ENCODE measurements around the gene VAV2.

The VAV2 gene

DNA sequence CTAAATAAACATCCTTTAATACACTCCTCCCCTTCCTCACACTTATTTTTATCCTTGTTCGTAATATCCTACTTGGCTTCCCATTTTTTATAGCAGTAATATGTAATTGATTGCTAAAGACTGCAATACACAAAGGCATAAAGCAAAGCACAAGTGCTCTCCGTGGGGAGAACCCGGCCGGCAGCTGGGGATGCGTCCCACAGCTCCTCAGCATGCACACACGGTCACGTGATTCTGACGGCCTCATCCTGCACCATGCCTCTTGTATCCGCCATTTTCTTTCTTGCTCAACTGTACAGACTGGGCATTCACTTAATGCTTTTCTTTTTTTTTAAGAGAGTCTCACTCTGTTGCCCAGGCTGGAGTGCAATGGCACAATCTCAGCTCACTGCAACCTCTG, 36.0 kb upstream of the VAV2 start:
- DNase-seq (ENCODE audit: low read depth): no peak

DNA sequence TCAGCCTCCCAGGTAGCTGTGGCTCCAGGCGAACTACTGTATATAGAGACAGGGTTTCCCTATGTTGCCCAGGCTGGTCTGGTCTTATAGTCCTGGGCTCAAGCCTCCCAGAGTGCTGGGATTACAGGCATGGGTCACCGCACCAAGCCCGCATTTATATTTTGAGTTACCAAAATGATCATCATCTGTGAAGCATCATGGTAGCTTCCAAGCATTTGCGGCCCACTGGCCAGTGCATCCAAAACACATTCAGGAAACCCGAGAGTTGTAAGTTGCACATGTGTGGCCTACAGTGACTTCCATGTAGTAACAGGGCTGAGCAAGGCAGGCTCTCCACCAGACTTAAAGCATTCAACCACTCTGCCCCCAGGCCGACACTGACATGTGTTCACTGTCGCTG, 35.4 kb upstream of the VAV2 start:
- no peak for DNase-seq (ENCODE audit: low read depth)

DNA sequence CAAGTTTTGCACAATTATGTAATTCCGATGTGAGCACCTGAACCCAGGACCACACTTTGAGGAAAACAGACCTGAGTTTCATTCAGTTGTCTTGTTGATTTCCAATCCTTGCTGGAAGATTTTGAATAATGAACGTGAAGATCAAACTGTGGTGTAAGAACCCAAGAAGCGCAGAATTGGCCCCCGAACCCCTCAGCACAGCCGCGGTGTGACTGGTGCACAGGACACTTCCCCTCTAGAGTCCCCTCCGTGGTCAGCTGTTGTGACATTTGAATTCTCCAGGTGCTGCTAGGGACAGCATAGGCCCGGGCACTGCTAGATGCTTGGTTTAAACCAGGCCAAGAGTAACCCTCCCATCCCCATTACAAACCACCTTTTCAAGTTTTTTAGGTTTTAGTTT, 34.9 kb upstream of the VAV2 start:
- no peak for DNase-seq (ENCODE audit: low read depth)

DNA sequence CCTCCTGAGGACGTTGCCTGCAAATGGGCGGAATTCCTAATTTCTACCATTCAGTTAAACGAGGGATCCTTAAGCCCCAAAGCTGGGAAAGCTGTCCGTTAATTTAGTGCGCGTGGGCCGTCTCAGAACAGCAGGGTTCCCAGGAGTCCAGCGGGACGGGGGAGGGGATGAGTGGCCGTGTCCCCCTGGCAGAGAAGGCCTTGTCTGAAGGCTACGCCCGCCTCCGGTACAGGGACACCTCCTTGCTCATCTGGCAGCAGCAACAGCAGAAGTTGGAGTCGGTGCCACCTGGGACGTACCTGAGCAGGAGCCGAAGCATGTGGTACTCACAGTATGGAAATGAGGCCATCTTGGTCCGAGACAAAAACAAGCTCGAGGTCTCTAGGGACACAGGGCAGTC, 34.5 kb upstream of the VAV2 start:
- no peak for DNase-seq (ENCODE audit: low read depth)

DNA sequence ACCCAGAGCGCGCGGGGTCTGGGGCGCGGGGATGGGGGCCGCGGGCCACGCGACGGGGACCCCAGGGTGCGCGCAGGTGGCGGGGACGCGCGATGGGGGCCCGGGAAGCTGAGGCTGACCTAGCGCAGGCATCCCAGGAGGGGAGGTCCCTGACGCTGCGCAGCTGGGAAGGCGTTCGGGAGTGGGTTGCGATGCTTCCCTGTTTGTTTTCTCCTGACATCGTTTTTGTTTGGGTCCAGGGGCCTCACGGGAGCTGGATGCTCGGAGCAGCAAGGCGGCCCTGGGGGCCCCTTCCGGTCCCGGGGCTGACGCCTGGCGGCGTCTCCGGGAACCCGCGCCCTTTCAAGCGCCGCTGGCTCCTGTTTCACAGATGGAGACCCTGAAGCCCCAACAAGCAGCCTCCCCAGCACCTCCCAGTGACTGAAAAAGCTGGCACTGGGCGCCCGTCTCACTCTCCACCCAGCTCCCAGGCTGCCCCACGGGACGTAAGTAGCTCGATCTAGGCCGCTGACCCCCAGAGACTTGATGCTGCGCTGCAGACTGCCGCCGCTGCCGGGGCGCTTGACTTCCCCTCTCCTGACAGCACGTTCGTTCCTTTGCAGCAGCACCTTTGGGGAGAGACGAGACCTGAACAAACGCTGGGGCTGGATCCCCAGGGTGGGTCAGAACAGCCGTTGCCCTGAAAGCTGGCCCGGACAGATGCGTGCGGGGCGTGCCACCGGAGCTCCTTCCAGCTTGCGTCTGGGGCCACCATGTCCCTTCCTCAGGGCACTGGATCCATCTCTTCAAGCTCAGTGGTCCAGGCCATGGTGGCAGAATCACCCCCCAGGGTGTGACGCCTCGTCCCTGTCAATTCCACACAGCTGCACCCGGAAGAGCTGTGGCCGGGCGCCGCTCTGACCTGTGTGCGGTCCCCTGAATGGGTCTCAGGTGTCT, 33.8 kb upstream of the VAV2 start:
- DNase-seq (ENCODE audit: low read depth): peak; percentile 67

DNA sequence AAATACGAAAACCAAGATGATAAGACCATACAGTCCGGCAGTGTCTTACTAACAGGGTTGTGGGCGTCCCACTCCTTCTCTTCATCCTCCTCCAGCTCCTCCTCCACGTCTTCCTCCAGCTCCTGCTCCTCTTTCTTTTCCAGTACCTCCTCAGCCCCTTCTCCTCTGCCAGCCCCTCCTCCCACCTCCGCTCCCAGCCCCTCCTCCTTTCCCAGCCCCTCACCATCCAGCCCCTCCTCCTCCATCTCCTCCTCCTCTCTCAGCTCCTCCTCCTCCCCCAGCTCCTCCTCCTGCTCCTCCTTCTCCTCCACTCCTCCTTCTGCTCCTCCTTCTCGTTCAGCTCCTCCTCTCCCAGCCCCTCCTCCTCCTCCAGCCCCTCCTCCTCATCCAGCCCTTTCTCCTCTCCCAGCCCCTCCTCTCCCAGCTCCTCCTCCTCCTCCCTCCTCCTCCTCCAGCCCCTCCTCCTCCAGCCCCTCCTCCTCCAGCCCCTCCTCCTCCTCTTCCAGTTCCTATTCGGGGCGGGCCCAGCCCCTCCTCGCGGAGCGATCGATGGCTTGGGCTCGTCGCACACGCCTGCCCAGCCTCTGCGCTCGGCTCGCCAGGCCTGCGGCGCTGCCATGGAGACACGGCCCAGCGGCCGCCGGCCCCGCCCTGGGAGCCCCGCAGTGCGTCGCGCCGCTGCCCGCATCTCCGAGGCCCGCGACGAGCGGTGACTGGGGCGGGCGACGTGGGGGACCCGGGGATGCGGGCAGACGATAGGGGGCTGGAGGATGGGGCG, 32.9 kb upstream of the VAV2 start, which contains the start of gene BRD3OS:
TSS of gene BRD3OS (plus strand) at position 654 of the 778 bp plus-strand sequence. CDS start 1,267 bp downstream, outside the sequence.
- peak; percentile 99 for DNase-seq (ENCODE audit: low read depth)

DNA sequence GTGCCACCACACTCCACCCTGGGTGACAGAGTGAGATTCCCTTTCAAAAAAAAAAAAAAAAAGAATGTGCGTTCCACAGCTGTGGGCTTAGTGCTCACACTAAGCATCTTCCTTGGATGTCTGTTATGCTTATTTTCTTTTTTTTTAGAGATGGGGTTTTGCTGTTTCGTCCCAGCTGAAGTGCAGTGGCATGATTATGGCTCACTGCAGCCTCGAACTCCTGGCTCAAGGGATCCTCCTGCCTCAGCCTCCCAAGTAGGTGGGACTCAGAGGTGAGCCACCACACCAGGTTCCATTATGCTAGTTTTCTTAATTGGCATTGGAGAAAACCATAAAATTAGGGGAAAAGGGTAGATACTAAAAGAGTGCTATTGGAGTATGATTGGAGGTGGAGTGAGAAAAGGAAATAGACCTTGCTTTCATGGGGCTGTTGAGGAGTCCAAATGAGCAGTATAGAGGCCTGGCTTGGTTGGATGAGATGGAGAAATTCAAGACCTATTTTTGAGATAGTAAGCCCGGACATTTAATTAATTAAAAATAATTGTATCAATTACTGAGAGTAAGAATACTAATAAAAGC, 32.2 kb upstream of the VAV2 start:
- DNase-seq (ENCODE audit: low read depth): no peak

DNA sequence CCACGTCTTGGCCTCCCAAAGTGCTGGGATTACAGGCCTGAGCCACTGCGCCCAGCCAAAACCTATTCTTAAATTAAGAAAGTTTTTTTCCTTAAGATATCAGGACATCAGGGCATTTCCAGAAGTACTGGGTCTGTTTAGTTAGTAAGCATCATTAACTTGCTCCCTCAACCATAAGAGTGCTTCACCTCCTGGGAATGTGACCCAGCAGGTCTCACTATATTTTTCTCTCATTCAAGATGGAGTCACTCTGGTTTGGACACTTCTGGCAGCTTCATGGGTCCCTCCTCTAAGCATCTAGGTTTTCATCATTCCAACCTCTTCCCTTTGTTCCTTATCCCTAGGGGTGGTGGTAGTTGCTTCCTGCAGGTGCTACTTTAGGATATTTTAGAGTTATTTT, 22.8 kb upstream of the VAV2 start:
- no peak for DNase-seq (ENCODE audit: low read depth)

DNA sequence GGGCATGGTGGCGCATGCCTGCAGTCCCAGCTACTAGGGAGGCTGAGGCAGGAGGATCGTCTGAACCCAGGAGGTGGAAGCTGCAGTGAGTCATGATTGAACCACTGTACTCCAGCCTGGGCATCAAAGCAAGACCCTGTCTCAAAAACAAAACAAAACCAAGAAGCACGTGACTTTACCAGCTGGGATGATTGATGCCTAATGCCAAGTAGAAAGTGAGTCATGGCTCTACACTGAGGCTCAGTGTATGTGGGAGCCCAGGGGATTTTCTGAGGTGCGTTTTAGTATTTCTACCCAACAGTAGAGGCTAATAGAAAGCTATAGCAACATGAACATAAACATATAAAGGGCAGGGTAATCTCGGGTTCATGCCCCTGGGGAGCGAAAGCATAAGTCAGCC, 19.3 kb upstream of the VAV2 start:
- DNase-seq (ENCODE audit: low read depth): no peak

DNA sequence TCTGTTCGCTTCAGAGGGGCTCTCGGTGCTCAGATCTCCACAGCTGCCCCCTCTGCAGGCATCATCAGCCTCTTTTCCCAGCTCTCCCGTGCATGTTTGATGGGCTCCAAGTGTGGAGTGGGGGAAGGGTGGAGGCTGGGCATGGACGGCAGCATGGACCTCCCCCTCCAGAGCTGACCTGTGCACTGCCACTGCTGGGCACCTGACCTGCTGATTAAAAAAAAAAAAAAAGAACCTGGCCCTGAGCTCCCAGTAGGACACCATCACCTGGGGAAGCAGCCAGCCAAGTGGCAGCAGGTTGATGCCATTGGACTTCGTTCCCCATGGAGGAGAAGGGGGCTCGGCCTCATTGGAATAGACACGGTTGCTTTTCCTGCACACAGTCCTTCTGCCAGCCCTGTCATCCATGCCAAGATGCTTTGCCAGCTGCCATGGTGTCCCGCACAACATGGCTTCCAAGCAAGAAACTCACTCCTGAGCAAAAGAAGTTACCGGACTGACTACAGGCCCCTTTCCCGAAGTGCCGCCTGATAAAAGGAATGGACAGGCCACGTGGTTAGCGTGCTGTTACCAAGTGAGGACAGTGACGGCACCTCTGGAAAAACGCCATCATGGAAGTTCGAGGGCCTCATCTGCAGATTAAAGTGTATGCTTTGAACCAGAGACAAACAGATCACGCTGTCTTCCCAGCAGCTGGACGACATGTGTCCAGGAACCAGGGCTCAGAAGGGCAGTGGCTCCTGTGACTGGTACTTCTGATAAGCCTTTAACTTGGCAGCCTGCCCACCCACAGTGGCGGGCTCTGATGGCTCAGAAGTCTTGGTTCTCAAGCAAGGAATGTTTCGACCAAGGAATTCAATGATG, 18.4 kb upstream of the VAV2 start:
- no peak for DNase-seq (ENCODE audit: low read depth)

DNA sequence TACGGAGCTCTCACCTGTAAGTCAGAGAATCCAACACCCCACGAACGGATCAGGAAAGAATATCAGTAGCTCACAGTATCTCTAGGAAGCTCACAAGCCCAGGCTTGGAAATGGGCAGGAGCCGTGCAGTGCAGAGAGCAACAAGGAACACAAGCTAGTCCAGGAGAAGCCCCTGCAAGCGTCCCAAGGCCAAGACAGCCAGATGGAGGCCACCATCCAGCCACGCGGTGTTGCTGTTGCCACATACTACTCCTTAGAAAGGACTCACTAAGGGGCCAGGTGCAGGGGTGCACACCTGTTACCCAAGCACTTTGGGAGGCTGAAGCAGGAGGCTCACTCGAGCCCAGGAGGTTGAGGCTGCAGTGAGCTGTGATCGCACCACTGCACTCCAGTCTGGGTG, 15.4 kb upstream of the VAV2 start:
- no peak for DNase-seq (ENCODE audit: low read depth)

DNA sequence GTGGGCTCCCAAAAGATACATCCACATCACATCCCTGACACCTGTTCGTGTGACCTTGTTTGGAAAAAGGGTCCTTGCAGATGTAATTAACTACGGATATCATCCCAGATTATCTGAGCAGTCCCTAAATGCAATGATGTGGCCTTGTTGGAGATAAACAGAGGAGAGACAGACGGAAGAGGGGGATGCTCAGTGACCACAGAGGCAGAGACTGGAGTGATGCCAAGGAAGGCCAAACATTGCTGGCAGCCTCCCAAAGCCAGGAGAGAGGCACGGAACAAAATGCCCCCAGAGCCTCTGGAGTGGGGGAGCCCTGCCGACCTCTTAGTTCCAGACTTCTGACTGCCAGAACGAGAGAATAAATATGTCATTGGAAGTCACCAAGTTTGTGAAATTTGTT, 15.0 kb upstream of the VAV2 start:
- DNase-seq (ENCODE audit: low read depth): no peak

DNA sequence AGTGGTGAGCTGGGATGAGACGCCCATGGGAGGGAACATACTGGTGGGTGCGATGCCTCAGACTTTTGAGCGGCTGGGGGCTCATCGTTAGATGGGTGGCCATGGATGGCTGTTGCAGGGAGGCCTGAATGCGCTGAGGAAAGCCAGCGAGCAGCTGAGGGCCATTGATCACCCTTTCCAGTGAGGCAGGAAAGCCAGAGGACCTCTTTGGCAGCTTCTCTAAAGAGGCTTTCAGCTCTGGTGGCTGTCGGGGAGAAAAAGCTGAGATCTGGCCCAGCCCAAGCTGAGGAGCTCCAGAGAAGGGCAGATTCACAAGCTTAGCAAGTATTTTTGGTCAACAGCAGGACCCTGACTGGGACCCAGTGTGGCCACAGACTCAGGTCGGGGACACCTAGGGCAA, 13.3 kb upstream of the VAV2 start:
- DNase-seq (ENCODE audit: low read depth): no peak

DNA sequence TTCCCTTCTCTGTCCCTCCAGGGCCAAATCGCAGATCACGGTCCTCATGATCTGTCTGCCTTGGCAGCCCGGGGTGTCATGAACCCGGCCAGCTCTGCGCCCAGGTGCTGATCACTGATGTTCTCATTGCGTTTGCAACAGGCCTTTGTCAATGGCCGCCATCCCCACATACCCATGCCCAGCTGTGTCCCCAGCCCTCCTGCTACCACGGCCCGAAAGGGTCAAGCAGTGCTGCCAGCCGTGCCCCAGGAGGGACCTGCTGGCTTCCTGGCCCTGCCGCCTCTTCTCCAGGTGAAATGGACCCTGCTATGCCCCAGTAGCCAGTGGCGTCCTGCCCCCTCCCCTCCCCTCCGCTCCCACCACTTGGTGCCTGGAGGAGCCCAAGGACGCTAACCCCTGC, 12.8 kb upstream of the VAV2 start:
- no peak for DNase-seq (ENCODE audit: low read depth)

DNA sequence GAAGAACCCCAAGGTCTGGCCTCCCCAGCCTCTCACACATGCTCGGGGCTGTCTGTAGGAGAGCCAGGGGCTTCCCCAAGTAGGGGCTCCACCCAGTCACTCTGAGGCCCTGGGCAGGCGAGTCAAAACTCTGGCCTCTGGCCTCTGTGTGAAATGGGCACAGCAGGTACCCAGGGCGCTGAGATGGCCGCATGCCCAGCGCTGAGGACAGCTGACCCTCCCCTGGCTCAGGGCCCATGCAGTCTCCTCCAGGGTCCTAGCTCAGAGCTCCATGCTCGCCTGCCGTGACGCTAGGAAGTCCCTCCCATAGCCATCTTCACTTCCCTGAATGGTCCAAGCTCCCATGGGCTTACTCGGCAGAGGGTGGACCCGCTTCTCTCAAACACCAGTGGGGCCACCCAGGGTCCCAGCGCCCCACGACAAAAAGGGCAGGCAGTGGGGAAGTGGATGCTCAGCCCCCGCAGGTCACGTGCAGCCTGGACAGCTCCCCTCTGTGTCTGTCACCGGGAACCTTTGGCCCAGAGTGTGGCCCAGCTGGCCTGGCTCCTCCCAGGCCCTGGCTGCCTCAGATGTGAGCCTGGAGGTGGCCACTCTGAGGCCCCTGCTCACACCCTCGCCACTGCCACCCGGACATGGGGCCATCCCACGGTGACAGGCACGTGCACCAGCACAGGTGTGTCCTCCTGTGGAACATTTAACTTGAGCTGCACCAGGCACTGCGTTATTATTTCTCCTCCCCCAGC, 12.2 kb upstream of the VAV2 start:
- DNase-seq (ENCODE audit: low read depth): no peak

DNA sequence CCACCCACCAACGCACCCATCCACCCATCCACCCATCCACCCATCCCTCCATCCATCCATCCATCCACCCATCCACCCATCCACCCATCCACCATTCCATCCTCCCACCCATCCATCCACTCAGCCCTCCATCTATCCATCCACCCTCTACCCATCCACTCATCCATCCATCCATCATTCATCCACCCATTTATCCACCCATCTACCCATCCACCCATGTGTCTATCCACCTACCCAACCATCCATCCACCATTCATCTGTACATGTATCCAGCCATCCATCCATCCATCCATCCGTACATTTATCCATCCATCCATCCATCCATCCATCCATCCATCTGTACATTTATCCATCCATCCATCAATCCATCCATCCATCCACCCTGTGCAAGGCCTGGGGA, 11.1 kb upstream of the VAV2 start:
- no peak for DNase-seq (ENCODE audit: low read depth)

DNA sequence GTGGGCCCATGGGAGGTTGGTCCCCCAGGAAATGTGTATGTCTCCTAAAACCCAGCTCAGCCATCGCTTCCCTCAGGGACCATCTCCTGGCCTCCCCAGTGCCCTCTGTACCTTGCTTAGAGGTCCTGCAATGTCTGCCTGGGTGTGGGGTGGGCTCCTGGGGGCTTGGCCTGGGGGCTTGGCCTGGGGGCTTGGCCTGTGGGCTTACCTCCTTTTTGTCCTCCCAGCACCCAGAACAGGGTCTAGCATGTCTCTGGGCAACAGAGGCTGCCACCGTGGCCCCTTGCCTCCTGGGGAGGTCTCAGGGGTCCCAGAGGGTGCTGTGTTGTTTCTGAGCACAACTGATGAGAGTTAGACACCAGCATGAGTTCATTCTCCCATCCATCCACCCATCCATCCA, 10.7 kb upstream of the VAV2 start:
- no peak for DNase-seq (ENCODE audit: low read depth)

DNA sequence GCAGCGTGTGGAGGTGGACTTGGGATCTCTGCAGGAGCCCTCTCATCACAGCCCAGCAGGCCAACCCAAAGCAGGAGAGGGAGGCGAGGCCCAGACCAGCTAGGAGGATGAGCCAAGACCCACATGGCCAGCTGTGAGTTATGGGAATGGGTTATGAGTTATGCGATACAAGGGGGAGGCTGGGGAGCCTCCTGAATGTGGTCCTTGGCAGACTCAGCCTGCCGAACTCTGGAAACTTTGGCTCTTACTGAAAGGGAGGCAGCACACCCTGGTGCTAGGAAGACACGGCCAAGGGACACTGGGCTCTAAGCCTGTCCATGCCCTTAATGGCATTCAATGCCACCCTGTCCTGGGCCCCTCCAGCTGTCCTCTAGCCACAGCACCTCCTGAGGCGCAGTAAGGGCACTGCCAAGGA, 7.7 kb upstream of the VAV2 start:
- no peak for DNase-seq (ENCODE audit: low read depth)

DNA sequence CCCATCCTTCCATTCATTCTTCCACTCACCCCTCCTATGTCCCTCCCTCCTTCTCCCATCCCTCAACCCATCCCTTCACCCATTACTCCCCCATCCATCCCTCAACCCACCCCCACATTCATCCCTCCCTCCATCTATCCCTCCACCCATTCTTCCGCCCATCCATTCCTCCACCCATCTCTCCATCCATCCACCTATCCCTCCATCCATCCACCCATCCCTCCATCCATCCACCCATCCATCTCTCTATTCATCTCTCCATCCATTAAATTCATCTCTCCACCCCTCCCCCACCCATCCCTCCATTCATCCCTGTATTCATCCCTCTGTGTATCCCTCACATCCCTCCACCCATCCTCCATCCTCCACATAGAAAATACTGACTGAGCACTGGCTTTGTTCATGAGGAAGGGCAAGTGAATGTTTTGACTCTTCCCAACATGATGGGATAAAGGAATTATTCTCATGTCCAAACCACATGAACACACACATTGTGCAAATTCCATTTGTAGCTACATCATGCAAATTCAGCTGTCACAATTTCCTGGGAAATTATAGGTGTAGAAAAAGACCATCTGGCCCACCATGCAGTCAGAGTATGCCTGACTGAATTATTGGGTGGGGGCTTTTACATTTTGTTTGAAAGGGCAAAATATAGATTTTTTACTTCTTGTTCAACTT, 6.9 kb upstream of the VAV2 start:
- DNase-seq (ENCODE audit: low read depth): no peak

DNA sequence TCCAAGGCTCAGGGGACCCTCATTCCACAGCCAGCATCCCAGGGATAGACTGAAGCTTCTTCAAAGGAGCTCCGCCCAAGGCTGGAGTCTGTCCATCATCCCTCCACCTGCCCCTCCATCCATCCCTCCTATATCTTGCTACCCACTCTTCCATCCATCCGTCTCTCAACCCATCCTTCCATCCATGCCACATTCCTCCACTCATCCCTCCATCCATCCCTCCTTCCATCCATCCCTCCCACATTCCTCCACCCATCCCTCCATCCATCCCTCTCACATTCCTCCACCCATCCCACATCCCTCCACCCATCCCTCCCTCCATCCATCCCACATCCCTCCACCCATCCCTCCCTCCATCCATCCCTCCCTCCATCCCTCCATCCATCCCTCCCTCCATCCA, 5.5 kb upstream of the VAV2 start:
- DNase-seq (ENCODE audit: low read depth): no peak

All from ELR (cell line).